ENCODE results near the gene FREM1.

FREM1 gene

DNA sequence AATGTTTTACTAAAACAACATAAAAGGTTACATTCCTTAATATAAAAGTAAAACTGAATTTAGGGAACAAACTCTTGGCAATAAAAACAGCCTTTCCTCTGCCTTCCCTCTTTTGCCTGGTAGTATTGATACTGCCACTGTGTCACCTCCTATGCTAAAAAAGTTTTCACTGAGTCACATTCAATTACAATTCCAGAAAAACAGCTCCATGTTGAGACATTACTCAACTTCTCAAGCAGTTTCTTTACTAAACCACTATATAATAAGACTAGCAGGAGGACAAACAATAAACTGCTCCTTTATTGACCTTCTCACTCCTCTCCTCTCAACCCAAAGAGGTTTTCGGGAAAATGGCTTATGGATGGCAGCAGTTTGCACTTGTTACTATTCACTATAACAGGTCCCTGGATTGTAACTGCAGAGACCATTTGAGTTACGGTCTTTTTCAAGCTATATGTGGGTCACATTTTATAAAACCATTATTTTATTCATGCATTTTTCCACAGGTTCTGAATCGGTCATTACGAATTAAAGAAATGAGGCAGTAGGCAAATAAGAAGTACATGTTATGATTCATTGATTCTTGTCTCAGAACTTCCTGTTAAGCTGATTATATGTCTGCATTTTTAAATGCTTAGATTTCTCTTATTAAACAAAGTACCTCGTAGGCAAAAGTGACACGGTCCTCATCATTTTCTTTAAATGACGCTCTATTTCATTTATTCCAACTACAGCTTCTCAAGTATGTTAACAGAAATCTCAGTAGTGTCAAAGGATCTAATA lies 219.1 kb downstream of the FREM1 start:
- DNase-seq = no peak

DNA sequence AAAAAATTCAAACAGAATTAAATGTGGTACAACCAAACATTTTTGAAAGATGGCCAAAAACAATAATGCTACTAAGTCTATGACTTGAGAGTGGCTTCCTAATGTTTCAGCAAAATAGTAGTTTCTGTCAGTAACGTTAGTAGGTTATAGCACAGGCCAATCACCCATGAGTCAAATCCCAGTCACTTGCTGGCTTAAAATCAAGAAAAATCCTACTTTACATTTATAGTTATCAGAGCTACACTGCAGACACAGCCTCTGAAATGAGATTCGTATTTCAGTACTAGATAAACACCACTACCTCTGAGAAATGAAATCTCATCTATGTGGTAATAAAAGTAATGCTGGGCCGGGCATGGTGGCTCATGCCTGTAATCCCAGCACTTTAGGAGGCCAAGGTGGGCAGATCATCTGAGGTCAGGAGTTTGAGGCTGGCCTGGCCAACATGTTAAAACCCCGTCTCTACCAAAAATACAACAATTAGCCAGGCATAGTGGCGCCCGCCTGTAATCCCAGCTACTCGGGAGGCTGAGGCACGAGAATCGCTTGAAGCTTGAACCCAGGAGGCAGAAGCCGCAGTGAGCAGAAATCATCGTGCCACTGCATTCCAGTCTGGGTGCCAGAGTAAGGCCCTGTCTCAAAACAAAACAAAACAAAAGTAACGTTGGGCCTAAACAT lies 223.0 kb downstream of the FREM1 start:
- no peak for DNase-seq

DNA sequence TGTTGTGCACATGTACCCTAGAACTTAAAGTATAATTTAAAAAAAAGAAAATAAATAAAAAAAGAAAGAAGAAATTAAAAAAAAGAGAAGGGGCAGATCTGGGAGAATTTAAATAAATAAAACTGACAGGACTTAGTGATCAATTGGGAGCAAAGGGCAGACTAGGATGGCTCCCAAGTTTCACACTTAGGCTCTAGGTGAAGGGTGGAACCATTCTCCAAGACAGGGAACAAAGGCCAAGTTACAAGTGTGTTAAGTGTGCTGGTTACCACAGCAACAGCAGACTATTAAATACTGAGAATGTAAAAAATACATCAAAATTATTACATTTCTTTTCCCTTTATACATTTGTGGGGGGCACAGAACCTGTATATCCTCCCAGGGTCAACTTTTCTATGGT lies 224.1 kb downstream of the FREM1 start:
- no peak for DNase-seq
